ENCODE results near the gene CMSS1. TPM values are rescaled to one million over a fixed set of nuclear protein-coding genes. Genes with fewer than 3 reads are reported as not detected.

Gene CMSS1
- total and polyA plus RNA-seq, 2 of the 13 experiments (the other 11 are each of a cell fraction or from before 2014, with no cell fraction given), result 6.4 to 48.7 TPM

DNA sequence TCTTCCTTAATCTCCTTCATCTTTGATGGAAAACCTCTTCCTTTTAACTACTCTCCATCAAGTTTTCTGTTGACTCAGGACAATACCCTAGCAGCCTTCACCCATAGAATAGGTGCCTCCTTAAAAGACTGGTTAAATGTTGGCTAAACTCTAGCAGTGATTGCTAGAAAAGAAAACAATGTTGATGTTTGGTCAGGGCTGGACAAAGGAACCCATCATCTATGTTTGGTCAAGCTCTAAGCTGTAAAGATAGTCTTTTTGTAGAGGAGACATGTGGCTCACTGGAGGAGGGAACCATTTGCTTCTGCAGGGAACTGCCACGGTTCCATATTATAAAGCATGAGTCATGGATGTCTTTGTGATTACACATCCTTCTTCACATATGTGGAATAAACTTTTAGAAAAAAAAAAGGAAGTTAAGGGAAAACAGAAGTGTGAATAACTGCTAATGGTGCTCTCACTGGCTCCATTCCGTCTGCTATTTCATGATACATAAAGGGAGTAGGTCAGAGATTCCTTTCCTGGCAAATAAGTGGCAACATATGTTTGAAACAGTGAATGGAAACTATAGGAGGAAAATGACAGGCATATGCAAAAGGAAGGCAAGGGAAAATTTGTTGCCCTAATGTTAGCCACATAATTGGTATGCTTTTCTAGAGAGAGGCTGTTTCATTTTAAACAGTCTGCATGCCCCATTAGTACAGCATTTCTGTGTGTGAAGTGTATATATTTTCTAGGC is 78.2 kb downstream of the CMSS1 start (continued):
- TF ChIP-seq, protein P1, sequence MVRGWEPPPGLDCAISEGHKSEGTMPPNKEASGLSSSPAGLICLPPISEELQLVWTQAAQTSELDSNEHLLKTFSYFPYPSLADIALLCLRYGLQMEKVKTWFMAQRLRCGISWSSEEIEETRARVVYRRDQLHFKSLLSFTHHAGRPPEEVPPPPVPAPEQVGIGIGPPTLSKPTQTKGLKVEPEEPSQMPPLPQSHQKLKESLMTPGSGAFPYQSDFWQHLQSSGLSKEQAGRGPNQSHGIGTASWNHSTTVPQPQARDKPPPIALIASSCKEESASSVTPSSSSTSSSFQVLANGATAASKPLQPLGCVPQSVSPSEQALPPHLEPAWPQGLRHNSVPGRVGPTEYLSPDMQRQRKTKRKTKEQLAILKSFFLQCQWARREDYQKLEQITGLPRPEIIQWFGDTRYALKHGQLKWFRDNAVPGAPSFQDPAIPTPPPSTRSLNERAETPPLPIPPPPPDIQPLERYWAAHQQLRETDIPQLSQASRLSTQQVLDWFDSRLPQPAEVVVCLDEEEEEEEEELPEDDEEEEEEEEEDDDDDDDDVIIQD (CRISPR knock-in tag; IDR thresholded peaks at IDR 0.05; ENCODE audit: low read depth), result peak; percentile 60; the same call in 1 of the 2 replicates
- no peak for TF ChIP-seq ZFP41 (CRISPR knock-in tag; IDR thresholded peaks at IDR 0.05; ENCODE audit: borderline replicate concordance)
- TF ChIP-seq TCF7 (IDR thresholded peaks at IDR 0.05; ENCODE audit: low read depth), result peak; percentile 40; the same call in 1 of the 2 replicates
- peak; percentile 49; the same call in 1 of the 2 replicates for TF ChIP-seq FOXA3 (CRISPR knock-in tag; IDR thresholded peaks at IDR 0.05)
- peak; percentile 91; the same call in 1 of the 2 replicates for TF ChIP-seq ZKSCAN8 (CRISPR knock-in tag; IDR thresholded peaks at IDR 0.05; ENCODE audit: borderline replicate concordance)
- no peak for TF ChIP-seq ZFP1 (CRISPR knock-in tag; IDR thresholded peaks at IDR 0.05)
- TF ChIP-seq ZNF607 (CRISPR knock-in tag; IDR thresholded peaks at IDR 0.05; ENCODE audit: borderline replicate concordance), result no peak
- no peak for TF ChIP-seq KLF11 (CRISPR knock-in tag; IDR thresholded peaks at IDR 0.05)
- TF ChIP-seq ZBTB20 (CRISPR knock-in tag; IDR thresholded peaks at IDR 0.05; ENCODE audit: borderline replicate concordance, low read depth), result peak; percentile 48; the same call in 1 of the 2 replicates
- peak; percentile 89 for TF ChIP-seq HMG20B (CRISPR knock-in tag; conservative IDR thresholded peaks at IDR 0.05)
- TF ChIP-seq, protein P2, sequence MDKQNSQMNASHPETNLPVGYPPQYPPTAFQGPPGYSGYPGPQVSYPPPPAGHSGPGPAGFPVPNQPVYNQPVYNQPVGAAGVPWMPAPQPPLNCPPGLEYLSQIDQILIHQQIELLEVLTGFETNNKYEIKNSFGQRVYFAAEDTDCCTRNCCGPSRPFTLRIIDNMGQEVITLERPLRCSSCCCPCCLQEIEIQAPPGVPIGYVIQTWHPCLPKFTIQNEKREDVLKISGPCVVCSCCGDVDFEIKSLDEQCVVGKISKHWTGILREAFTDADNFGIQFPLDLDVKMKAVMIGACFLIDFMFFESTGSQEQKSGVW (CRISPR knock-in tag; IDR thresholded peaks at IDR 0.05; ENCODE audit: borderline replicate concordance), result no peak
- TF ChIP-seq ZNF256 (CRISPR knock-in tag; conservative IDR thresholded peaks at IDR 0.05), result no peak
- no peak for TF ChIP-seq PTBP1 (IDR thresholded peaks at IDR 0.05; ENCODE audit: low read depth, low read length, poor library complexity, severe bottlenecking)
- TF ChIP-seq, protein P3, sequence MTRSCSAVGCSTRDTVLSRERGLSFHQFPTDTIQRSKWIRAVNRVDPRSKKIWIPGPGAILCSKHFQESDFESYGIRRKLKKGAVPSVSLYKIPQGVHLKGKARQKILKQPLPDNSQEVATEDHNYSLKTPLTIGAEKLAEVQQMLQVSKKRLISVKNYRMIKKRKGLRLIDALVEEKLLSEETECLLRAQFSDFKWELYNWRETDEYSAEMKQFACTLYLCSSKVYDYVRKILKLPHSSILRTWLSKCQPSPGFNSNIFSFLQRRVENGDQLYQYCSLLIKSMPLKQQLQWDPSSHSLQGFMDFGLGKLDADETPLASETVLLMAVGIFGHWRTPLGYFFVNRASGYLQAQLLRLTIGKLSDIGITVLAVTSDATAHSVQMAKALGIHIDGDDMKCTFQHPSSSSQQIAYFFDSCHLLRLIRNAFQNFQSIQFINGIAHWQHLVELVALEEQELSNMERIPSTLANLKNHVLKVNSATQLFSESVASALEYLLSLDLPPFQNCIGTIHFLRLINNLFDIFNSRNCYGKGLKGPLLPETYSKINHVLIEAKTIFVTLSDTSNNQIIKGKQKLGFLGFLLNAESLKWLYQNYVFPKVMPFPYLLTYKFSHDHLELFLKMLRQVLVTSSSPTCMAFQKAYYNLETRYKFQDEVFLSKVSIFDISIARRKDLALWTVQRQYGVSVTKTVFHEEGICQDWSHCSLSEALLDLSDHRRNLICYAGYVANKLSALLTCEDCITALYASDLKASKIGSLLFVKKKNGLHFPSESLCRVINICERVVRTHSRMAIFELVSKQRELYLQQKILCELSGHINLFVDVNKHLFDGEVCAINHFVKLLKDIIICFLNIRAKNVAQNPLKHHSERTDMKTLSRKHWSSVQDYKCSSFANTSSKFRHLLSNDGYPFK (CRISPR knock-in tag; IDR thresholded peaks at IDR 0.05; ENCODE audit: borderline replicate concordance), result no peak
- TF ChIP-seq PCBP2 (optimal IDR thresholded peaks at IDR 0.05; ENCODE audit: low read depth, low read length, poor library complexity, severe bottlenecking), result no peak
- TF ChIP-seq NFE2 (CRISPR knock-in tag; IDR thresholded peaks at IDR 0.05), result no peak
- TF ChIP-seq AKAP8 (CRISPR knock-in tag; IDR thresholded peaks at IDR 0.05), result no peak
- TF ChIP-seq, protein P4, sequence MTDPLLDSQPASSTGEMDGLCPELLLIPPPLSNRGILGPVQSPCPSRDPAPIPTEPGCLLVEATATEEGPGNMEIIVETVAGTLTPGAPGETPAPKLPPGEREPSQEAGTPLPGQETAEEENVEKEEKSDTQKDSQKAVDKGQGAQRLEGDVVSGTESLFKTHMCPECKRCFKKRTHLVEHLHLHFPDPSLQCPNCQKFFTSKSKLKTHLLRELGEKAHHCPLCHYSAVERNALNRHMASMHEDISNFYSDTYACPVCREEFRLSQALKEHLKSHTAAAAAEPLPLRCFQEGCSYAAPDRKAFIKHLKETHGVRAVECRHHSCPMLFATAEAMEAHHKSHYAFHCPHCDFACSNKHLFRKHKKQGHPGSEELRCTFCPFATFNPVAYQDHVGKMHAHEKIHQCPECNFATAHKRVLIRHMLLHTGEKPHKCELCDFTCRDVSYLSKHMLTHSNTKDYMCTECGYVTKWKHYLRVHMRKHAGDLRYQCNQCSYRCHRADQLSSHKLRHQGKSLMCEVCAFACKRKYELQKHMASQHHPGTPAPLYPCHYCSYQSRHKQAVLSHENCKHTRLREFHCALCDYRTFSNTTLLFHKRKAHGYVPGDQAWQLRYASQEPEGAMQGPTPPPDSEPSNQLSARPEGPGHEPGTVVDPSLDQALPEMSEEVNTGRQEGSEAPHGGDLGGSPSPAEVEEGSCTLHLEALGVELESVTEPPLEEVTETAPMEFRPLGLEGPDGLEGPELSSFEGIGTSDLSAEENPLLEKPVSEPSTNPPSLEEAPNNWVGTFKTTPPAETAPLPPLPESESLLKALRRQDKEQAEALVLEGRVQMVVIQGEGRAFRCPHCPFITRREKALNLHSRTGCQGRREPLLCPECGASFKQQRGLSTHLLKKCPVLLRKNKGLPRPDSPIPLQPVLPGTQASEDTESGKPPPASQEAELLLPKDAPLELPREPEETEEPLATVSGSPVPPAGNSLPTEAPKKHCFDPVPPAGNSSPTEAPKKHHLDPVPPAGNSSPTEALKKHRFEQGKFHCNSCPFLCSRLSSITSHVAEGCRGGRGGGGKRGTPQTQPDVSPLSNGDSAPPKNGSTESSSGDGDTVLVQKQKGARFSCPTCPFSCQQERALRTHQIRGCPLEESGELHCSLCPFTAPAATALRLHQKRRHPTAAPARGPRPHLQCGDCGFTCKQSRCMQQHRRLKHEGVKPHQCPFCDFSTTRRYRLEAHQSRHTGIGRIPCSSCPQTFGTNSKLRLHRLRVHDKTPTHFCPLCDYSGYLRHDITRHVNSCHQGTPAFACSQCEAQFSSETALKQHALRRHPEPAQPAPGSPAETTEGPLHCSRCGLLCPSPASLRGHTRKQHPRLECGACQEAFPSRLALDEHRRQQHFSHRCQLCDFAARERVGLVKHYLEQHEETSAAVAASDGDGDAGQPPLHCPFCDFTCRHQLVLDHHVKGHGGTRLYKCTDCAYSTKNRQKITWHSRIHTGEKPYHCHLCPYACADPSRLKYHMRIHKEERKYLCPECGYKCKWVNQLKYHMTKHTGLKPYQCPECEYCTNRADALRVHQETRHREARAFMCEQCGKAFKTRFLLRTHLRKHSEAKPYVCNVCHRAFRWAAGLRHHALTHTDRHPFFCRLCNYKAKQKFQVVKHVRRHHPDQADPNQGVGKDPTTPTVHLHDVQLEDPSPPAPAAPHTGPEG (CRISPR knock-in tag; IDR thresholded peaks at IDR 0.05), result no peak
- TF ChIP-seq SMYD3 (CRISPR knock-in tag; IDR thresholded peaks at IDR 0.05), result no peak

Measured in HepG2 (cell line).